Measurements from ENCODE around the gene SERAC1.
A peak's percentile ranks its signal among the peaks of the same experiment; 100 is the strongest.
"Not testable (repeated sequence)": the region's sequence is repeated elsewhere in the genome, so short reads cannot be mapped to it uniquely, and the experiment has no call there.

Gene SERAC1

DNA sequence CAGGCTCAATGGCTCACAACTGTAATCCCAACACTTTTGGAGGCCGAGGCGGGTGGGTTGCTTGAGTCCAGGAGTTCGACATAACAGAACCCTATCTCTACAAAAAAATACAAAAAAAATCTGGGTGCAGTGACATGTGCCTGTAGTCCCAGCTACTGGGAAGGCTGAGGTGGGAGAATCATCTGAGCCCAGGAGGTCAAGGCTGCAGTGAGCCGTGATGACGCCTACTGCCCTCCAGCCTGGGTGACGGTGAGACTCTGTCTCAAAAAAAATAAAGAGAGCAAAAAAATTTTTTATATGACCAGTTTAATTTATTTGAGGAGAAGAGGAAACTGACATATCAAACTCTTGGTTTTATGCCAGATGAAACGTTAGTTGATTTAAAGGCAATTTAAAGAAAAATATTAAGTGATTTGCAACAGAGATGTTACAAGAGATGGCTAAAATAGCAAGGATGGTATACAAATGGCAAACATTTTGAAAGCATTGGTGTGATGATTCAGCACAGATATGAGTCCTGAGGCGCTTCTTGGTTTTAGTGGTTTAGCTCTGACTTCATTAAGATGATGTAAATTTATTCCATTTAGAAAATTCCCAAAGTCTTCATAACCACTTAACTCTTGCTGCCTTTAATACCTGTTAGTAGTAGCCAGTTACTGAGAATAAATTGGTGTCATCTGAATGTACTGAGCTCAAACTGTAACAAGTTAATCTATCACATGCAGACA is 17.8 kb upstream of the SERAC1 start:
- DNase-seq (ENCODE audit: extremely low read depth, low read depth) = no peak
- TF ChIP-seq, protein P1, sequence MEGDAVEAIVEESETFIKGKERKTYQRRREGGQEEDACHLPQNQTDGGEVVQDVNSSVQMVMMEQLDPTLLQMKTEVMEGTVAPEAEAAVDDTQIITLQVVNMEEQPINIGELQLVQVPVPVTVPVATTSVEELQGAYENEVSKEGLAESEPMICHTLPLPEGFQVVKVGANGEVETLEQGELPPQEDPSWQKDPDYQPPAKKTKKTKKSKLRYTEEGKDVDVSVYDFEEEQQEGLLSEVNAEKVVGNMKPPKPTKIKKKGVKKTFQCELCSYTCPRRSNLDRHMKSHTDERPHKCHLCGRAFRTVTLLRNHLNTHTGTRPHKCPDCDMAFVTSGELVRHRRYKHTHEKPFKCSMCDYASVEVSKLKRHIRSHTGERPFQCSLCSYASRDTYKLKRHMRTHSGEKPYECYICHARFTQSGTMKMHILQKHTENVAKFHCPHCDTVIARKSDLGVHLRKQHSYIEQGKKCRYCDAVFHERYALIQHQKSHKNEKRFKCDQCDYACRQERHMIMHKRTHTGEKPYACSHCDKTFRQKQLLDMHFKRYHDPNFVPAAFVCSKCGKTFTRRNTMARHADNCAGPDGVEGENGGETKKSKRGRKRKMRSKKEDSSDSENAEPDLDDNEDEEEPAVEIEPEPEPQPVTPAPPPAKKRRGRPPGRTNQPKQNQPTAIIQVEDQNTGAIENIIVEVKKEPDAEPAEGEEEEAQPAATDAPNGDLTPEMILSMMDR (IDR thresholded peaks at IDR 0.05; ENCODE audit: low read depth, low read length, missing control alignments) = no peak
- H3K4me3 ChIP-seq (replicated peaks; ENCODE audit: low read depth, low read length) = no peak overlapping the region

DNA sequence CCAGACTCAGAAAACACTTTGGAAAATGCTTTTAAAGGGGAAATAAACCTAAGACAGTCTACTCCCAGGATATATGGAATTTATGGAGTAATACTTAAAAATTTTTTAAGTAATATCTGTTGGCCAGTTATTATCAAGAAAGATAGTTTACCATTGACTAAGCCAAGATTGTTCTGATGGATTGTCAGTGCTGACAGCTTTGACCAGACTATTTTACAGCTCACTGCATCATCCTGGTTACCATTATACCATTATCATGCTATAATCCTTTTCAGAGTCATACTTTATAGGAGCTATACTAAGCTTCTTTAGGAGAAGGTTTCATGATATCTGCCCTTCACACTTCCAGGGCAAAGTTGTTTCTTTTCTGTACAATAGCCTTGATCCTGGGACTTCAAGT is 16.5 kb upstream of the SERAC1 start:
- TF ChIP-seq, protein P1 (IDR thresholded peaks at IDR 0.05; ENCODE audit: low read depth, low read length, missing control alignments) = no peak
- no peak for DNase-seq (ENCODE audit: extremely low read depth, low read depth)
- H3K4me3 ChIP-seq (replicated peaks; ENCODE audit: low read depth, low read length) = no peak overlapping the region

DNA sequence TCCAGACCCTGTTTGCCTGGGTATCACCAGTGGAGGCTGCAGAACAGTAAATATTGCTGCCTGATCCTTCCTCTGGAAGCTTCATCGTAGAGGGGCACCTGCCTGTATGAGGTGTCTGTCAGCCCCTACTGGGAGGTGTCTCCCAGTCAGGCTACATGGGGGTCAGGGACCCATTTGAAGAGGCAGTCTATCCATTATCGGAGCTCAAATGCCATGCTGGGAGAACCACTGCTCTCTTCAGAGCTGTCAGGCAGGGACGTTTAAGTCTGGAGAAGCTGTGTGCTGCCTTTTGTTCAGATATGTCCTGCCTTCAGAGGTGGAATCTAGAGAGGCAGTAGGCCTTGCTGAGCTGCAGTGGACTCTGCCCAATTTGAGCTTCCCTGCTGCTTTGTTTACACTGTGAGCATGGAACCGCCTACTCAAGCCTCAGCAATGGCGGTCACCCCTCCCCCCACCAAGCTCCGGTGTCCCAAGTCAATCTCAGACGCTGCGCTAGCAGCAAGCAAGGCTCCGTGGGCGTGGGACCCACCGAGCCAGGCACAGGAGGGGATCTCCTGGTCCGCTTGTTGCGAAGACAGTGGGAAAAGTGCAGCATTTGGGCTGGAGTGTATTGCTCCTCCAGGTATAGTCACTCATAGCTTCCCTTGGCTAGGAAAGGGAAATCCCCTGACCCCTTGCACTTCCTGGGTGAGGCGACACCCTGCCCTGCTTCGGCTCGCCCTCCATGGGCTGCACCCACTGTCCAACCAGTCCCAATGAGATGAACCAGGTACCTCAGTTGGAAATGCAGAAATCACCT is 15.3 kb upstream of the SERAC1 start:
- DNase-seq (ENCODE audit: extremely low read depth, low read depth); H3K4me3 ChIP-seq (replicated peaks; ENCODE audit: low read depth, low read length): not testable (repeated sequence)

DNA sequence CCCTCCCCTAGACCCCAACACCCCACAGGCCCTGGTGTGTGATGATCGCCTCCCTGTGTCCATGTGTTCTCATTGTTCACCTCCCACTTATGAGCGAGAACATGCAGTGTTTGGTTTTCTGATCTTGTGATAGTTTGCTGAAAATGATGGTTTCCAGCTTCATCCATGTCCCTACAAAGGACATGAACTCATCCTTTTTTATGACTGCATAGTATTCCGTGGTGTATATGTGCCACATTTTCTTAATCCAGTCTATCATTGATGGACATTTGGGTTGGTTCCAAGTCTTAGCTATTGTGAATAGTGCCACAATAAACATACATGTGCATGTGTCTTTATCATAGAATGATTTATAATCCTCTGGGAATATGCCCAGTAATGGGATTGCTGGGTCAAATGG is 9.7 kb upstream of the SERAC1 start:
- not testable (repeated sequence) for DNase-seq (ENCODE audit: extremely low read depth, low read depth); H3K4me3 ChIP-seq (replicated peaks; ENCODE audit: low read depth, low read length)

DNA sequence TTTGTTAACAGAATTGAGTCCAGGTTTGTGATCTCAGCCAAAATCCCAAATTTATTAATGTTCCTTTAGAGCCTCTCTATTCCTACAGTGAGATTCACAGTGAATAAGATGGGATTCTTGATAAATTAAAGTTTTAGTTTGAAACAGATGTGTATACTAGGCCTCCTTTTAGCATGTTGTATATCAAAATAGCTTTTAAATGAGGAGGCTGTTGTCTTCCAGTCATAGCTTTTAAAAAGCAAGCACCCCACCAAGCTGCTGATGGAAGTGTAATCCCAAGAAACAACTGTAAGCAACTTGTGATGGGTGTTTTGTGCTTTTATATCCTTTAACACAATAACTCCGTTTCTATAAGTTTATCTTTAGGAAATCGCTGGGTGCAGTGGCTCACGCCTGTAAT is 7.0 kb upstream of the SERAC1 start:
- TF ChIP-seq, protein P1 (IDR thresholded peaks at IDR 0.05; ENCODE audit: low read depth, low read length, missing control alignments) = no peak
- H3K4me3 ChIP-seq (replicated peaks; ENCODE audit: low read depth, low read length) = no peak overlapping the region
- no peak for DNase-seq (ENCODE audit: extremely low read depth, low read depth)

DNA sequence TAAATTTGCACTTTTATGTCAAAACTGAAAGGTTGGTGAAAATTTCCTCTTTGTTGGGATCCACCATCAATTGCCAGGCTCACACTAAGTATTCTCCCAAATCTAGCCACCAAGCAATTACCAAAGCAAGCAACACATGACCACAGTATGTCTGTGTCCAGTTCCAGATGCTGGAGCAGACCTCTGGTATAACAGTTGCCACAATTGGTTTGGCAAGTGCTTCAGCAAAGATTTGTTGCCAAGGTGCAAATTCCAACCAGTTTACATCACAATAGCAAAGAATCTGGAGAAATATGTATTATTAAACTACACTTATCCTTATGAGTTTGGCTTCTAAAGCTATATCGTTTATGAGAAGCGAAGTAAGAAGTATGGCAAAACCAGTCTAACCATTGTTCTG is 6.5 kb upstream of the SERAC1 start:
- peak; percentile 88 for DNase-seq (ENCODE audit: extremely low read depth, low read depth)
- TF ChIP-seq, protein P1 (IDR thresholded peaks at IDR 0.05; ENCODE audit: low read depth, low read length, missing control alignments) = no peak
- H3K4me3 ChIP-seq (replicated peaks; ENCODE audit: low read depth, low read length) = no peak overlapping the region

DNA sequence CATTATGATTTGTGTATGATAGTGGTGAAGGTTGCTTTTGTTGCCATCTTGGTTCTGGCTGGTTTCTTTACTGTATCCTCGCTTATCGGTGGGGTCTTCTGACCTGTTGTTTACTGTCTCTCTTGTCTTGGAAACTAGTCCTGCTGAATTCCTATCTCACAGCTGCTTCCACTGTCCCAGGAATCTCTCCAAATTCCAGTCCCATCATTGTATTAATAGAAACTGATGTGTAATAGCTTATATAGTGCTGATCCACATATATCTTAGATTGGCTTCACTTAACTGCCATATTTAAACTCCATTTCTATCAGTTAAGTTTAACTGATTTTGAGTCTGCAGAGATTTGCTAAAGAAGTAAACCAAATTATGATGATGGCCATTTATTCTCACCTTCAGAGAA is 6.0 kb upstream of the SERAC1 start:
- H3K4me3 ChIP-seq (replicated peaks; ENCODE audit: low read depth, low read length) = no peak overlapping the region
- DNase-seq (ENCODE audit: extremely low read depth, low read depth) = no peak
- TF ChIP-seq, protein P1 (IDR thresholded peaks at IDR 0.05; ENCODE audit: low read depth, low read length, missing control alignments) = no peak

Measured in HFF-Myc (cell line).